ENCODE measurements around the gene CNTRL. TPM values are rescaled to one million over a fixed set of nuclear protein-coding genes. Genes with fewer than 3 reads are reported as not detected.

Gene CNTRL
- total RNA-seq, 1 experiment from 2014 or later, result 18.9 TPM

DNA sequence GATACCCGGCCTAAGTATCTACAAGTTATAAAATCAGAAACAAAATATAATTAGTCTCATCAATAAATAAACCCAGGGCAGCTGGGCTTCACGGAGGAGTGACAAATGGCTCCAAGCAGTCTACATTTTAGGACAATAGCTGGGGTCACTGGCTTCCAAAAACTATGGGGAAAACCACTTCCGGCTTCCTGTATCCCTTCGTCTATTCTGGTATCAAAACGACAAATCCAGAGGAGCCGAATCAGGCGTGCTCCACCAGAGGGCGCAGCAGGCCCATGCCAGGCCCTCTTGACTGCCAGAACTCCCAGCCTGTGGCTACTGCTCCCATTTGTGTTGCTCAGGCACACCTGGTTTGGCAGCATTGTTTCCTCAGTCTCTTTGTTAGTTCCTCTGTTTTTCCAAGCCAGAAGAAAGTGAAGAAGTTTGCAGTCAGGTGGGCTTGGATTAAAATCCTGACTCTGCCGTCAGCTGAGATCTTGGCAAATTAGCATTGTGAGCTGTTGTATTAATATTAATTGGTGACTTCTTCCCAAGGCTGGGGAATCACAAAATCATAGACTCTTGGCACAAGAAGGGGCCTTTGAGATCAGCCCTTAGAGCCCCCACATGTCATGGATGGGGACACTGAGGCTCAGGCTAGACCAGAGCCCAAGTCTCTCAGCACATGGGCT is 138.5 kb downstream of the CNTRL start:
- no TSS peak for BruUV-seq (replicated peaks)
- Mint-ChIP-seq H3K9me3 (ENCODE audit: unreplicated experiment) (no peaks in the 10 kb centered on the region), H3K27me3 (ENCODE audit: insufficient read depth, unreplicated experiment) (no peaks in the 10 kb centered on the region), H3K4me3 (ENCODE audit: unreplicated experiment) (no peak overlapping the region), H3K4me1 (ENCODE audit: insufficient read depth, unreplicated experiment) (peaks cover 8% of the 10 kb centered on the region), H3K36me3 (ENCODE audit: insufficient read depth, unreplicated experiment) (no peaks in the 10 kb centered on the region), H3K27ac (ENCODE audit: low read depth, unreplicated experiment) (peak overlapping the region; percentile 54)
- POLR2A ChIA-PET, result interaction anchor here (0.6 to 3.2 kb wide), 13 partner anchors 12 to 227 kb away, joined by 3 to 21 read pairs (median 4); partner anchors contain the start of genes GSN and RAB14
- peak; percentile 90 for DNase-seq (ENCODE audit: unreplicated experiment)
- TF ChIP-seq, protein P1, sequence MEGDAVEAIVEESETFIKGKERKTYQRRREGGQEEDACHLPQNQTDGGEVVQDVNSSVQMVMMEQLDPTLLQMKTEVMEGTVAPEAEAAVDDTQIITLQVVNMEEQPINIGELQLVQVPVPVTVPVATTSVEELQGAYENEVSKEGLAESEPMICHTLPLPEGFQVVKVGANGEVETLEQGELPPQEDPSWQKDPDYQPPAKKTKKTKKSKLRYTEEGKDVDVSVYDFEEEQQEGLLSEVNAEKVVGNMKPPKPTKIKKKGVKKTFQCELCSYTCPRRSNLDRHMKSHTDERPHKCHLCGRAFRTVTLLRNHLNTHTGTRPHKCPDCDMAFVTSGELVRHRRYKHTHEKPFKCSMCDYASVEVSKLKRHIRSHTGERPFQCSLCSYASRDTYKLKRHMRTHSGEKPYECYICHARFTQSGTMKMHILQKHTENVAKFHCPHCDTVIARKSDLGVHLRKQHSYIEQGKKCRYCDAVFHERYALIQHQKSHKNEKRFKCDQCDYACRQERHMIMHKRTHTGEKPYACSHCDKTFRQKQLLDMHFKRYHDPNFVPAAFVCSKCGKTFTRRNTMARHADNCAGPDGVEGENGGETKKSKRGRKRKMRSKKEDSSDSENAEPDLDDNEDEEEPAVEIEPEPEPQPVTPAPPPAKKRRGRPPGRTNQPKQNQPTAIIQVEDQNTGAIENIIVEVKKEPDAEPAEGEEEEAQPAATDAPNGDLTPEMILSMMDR (IDR thresholded peaks at IDR 0.05; ENCODE audit: unreplicated experiment), result peak; percentile 97
- CTCF ChIA-PET, result interaction anchor here (0.6 to 6.6 kb wide), 53 partner anchors 9 to 458 kb away, joined by 3 to 125 read pairs (median 5); partner anchors contain the start of genes GSN and RAB14
- intact Hi-C loops (cut with micrococcal nuclease), result loop anchor here (1.0 to 2.0 kb wide), 5 partner anchors 74 to 326 kb away; no protein-coding TSS in a partner anchor

DNA sequence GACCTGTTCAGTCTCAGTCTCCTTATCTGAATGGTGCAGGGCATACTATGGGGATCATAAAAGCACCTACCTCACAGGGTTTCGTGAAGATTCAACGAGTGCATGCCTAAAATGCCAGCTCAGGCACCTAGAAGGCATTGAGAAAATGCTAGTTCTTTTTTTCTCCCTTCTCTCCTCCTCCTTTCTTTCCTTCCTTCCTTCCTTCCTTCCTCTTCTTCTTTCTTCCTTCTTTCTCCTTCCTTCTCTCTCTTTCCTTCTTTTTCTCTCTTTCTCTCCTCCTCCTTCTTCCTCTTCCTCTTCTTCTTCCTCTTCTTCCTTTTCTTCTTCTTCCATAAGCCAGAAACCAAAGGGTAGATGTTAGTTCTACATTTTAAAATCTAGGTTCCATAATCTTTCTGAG is 139.2 kb downstream of the CNTRL start:
- ChIA-PET CTCF (interaction anchor here (0.6 to 6.6 kb wide), 39 partner anchors 10 to 319 kb away, joined by 3 to 125 read pairs (median 8); partner anchors contain the start of gene GSN), POLR2A (interaction anchor here (0.6 to 3.2 kb wide), 10 partner anchors 12 to 254 kb away, joined by 3 to 21 read pairs (median 4); partner anchors contain the start of gene RAB14)
- no TSS peak for BruUV-seq (replicated peaks)
- Mint-ChIP-seq H3K4me3 (ENCODE audit: unreplicated experiment) (no peak overlapping the region), H3K27me3 (ENCODE audit: insufficient read depth, unreplicated experiment) (no peaks in the 10 kb centered on the region), H3K4me1 (ENCODE audit: insufficient read depth, unreplicated experiment) (peaks cover 9% of the 10 kb centered on the region), H3K9me3 (ENCODE audit: unreplicated experiment) (no peaks in the 10 kb centered on the region), H3K36me3 (ENCODE audit: insufficient read depth, unreplicated experiment) (no peaks in the 10 kb centered on the region), H3K27ac (ENCODE audit: low read depth, unreplicated experiment) (peak overlapping the region; percentile 3)
- no peak for DNase-seq (ENCODE audit: unreplicated experiment)
- intact Hi-C loops (cut with micrococcal nuclease), result no loop called here
- TF ChIP-seq, protein P1 (IDR thresholded peaks at IDR 0.05; ENCODE audit: unreplicated experiment), result no peak

DNA sequence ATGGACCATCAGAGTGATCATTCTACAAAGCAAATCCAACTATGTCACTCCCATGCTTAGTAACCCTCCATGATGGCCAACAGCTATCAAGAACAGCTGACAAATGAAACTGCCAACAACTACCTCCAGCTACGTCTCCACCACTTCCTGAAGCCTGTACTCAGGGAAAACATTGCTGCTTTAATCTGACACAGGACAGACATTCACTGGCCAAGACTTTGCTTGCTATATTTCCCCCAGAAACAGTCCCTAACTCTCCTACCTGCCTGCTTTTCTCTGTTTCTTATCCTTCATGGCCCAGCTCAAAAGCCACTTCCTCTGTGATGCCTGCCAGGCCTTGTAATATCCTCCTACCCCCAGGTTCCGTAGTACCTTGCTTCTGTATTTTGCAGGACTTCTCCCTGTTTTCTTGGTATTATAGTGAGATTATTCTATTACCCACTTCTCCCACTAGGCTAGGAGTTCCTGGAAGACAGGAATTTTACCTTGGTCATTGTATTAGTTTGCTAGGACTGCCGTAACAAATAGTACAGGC is 141.6 kb downstream of the CNTRL start:
- intact Hi-C loops (cut with micrococcal nuclease), result no loop called here
- DNase-seq (ENCODE audit: unreplicated experiment), result no peak
- TF ChIP-seq, protein P1 (IDR thresholded peaks at IDR 0.05; ENCODE audit: unreplicated experiment), result no peak
- no peaks in the 10 kb centered on the region for H3K9me3 Mint-ChIP-seq (ENCODE audit: unreplicated experiment)
- H3K36me3 Mint-ChIP-seq (ENCODE audit: insufficient read depth, unreplicated experiment), result no peaks in the 10 kb centered on the region
- ChIA-PET POLR2A (interaction anchor here (0.6 kb wide), 1 partner anchor 149 kb away, joined by 3 read pairs; no protein-coding TSS in a partner anchor), CTCF (interaction anchor here (0.7 to 6.6 kb wide), 6 partner anchors 54 to 224 kb away, joined by 3 to 95 read pairs (median 7); partner anchors contain the start of gene GSN)
- no peaks in the 10 kb centered on the region for H3K27me3 Mint-ChIP-seq (ENCODE audit: insufficient read depth, unreplicated experiment)
- peaks cover 9% of the 10 kb centered on the region for H3K4me1 Mint-ChIP-seq (ENCODE audit: insufficient read depth, unreplicated experiment)
- no peak overlapping the region for H3K4me3 Mint-ChIP-seq (ENCODE audit: unreplicated experiment)
- BruUV-seq (replicated peaks), result no TSS peak
- no peak overlapping the region for H3K27ac Mint-ChIP-seq (ENCODE audit: low read depth, unreplicated experiment)

DNA sequence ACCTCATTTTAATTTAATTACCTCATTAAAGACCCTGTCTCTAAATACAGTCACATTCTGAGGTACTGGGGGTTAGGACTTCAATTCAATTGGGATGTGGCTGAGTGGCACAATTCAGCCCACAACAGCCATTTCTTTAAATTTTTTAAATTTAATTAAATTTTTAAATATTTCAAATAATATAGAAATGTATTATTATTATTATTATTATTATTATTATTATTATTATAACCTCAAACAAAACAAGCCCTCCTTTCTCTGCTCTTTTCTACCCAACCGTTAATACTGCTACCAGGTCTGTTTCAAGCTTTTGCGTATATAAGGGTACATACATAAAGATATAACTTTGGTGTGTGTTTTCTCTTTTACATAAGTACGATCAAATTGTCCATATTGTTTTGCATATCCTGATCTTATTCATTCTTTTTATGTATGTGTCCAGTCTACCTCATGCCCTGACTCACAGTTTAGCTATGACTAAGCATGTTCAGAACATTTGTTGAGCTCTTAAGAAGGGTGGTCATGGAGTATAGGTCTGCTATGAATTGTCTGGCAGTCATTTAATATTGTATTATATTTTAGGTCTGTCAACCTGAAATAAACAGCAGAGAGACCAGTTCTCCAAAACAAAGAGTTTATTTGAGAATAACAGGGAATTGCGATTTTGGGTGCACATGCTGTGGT is 143.0 kb downstream of the CNTRL start:
- intact Hi-C loops (cut with micrococcal nuclease), result no loop called here
- Mint-ChIP-seq H3K27me3 (ENCODE audit: insufficient read depth, unreplicated experiment) (no peaks in the 10 kb centered on the region), H3K27ac (ENCODE audit: low read depth, unreplicated experiment) (no peak overlapping the region), H3K4me1 (ENCODE audit: insufficient read depth, unreplicated experiment) (peaks cover 9% of the 10 kb centered on the region), H3K9me3 (ENCODE audit: unreplicated experiment) (no peaks in the 10 kb centered on the region), H3K36me3 (ENCODE audit: insufficient read depth, unreplicated experiment) (no peaks in the 10 kb centered on the region), H3K4me3 (ENCODE audit: unreplicated experiment) (no peak overlapping the region)
- ChIA-PET POLR2A (interaction anchor here (0.6 to 1.3 kb wide), 3 partner anchors 10 to 143 kb away, joined by 3 read pairs; partner anchors contain the start of gene GSN), CTCF (interaction anchor here (0.6 to 6.6 kb wide), 8 partner anchors 53 to 1283 kb away, joined by 3 to 49 read pairs (median 4); partner anchors contain the start of gene GSN)
- no TSS peak for BruUV-seq (replicated peaks)
- no peak for DNase-seq (ENCODE audit: unreplicated experiment)
- TF ChIP-seq, protein P1 (IDR thresholded peaks at IDR 0.05; ENCODE audit: unreplicated experiment), result no peak
